Measurements from ENCODE around the gene UBE2Z. TPM values are rescaled to one million over a fixed set of nuclear protein-coding genes. Genes with fewer than 3 reads are reported as not detected.
A peak's percentile ranks its signal among the peaks of the same experiment; 100 is the strongest.
"Not testable (repeated sequence)": the region's sequence is repeated elsewhere in the genome, so short reads cannot be mapped to it uniquely, and the experiment has no call there.

UBE2Z gene
- total and polyA plus RNA-seq, 12 donors = 30.8 to 92.2 (median 75.1) TPM

- Histone ChIP-seq H3K4me3 (no peak overlapping the region), H3K27ac (no peak overlapping the region), H3K36me3 (replicated peaks in 1 of 2) (peaks cover 0 to 17% of the 10 kb centered on the region in 2 donors), H3K27me3 (no peaks in the 10 kb centered on the region), H3K9me3 (replicated peaks in 1 of 3) (no peaks in the 10 kb centered on the region), H3K4me1 (replicated peaks in 1 of 2) (peaks cover 6 to 30% of the 10 kb centered on the region in 2 donors)
- no peak for TF ChIP-seq POLR2A (IDR thresholded peaks at IDR 0.05)
- no peak for TF ChIP-seq CTCF (IDR thresholded peaks at IDR 0.05)
- 58 to 62% (median 59%) methylated on average over 3 of the region's 3 CpGs for WGBS, 4 donors
- DNase-seq = no peak
- intact Hi-C loops (cut with DNase I) = no loop called here
Measured at GRCh38 chr17:48868916-48869500, 39.2 kb upstream of the UBE2Z start.

- H3K4me1 ChIP-seq (replicated peaks in 1 of 2) = peaks cover 6 to 30% of the 10 kb centered on the region in 2 donors
- TF ChIP-seq POLR2A (IDR thresholded peaks at IDR 0.05) (no peak), CTCF (IDR thresholded peaks at IDR 0.05) (no peak)
- intact Hi-C loops (cut with DNase I) = no loop called here
- no peak overlapping the region for H3K27ac ChIP-seq
- DNase-seq = no peak
- H3K4me3 ChIP-seq = no peak overlapping the region
- 76 to 80% (median 78%) methylated on average over 6 of the region's 6 CpGs for WGBS, 4 donors
- no peaks in the 10 kb centered on the region for H3K9me3 ChIP-seq (replicated peaks in 1 of 3)
- H3K36me3 ChIP-seq (replicated peaks in 1 of 2) = peaks cover 0 to 8% of the 10 kb centered on the region in 2 donors
- no peaks in the 10 kb centered on the region for H3K27me3 ChIP-seq
Measured at GRCh38 chr17:48869821-48870318, 38.3 kb upstream of the UBE2Z start.

- Histone ChIP-seq H3K4me1 (replicated peaks in 1 of 2) (peaks cover 6 to 30% of the 10 kb centered on the region in 2 donors), H3K36me3 (replicated peaks in 1 of 2) (peaks cover 0 to 2% of the 10 kb centered on the region in 2 donors), H3K27me3 (no peaks in the 10 kb centered on the region), H3K27ac (peak overlapping the region in 1 of 5 donors; percentile 17), H3K9me3 (replicated peaks in 1 of 3) (no peaks in the 10 kb centered on the region), H3K4me3 (no peak overlapping the region)
- 61 to 80% (median 64%) methylated on average over 4 of the region's 4 CpGs for WGBS, 4 donors
- TF ChIP-seq CTCF (IDR thresholded peaks at IDR 0.05) (no peak), POLR2A (IDR thresholded peaks at IDR 0.05) (no peak)
- intact Hi-C loops (cut with DNase I) = no loop called here
- no peak for DNase-seq
Measured at GRCh38 chr17:48871035-48871550, 37.1 kb upstream of the UBE2Z start.

DNA sequence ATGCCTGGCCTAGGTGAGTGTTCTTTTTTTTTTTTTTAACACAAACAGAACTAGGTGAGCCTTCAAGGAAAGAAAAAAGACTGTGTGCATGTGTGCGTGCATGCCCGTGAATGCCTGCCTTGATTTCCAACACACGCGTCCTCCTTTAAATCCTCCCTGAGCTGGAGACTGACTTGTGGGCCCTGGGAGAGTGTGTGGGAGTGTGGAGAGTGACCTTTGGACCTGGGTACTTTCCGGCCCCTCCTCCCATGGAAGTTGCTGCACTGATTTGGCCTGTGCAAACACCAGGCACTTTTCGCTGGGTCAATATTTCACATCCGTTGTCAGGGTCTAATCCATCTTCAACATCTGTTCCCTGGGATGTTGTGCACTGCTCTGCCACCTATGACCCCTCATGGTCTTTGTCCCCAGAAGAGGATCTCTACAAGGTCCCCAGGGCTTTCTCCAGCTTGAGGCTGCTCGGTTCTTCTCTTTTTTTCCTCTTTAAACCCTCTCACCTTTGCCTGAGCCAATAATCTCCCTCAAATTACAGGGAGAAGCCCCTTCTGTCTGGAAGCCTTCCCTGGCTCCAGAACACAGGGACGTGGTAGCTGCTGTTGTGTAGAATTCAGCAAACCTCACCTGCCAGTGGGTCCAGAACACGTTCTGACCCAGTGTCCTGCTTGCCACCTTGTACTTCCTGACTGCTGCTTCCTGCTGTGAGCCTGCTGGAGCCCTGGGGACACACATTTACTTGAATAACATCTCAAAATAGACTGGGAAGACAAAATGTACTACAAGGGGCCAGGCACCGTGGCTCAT is 36.5 kb upstream of the UBE2Z start:
- Histone ChIP-seq H3K4me3 (no peak overlapping the region), H3K27ac (peak overlapping the region in 2 of 5 donors; percentile 17 to 77), H3K36me3 (replicated peaks in 1 of 2) (no peaks in the 10 kb centered on the region), H3K9me3 (replicated peaks in 1 of 3) (no peaks in the 10 kb centered on the region), H3K4me1 (replicated peaks in 1 of 2) (peaks cover 6 to 30% of the 10 kb centered on the region in 2 donors), H3K27me3 (no peaks in the 10 kb centered on the region)
- TF ChIP-seq POLR2A (IDR thresholded peaks at IDR 0.05) = no peak
- intact Hi-C loops (cut with DNase I) = no loop called here
- peak; percentile 17 to 75 (median 36) for DNase-seq
- 41 to 67% (median 60%) methylated on average over 11 of the region's 11 CpGs for WGBS, 4 donors

- H3K27me3 ChIP-seq; H3K9me3 ChIP-seq (replicated peaks in 1 of 3); intact Hi-C loops (cut with DNase I); H3K36me3 ChIP-seq (replicated peaks in 1 of 2); H3K4me3 ChIP-seq; DNase-seq: not testable (repeated sequence)
- WGBS, 4 donors = 70 to 81% (median 79%) methylated on average over 3 of the region's 3 CpGs
- peaks cover 6 to 30% of the 10 kb centered on the region in 2 donors for H3K4me1 ChIP-seq (replicated peaks in 1 of 2)
- H3K27ac ChIP-seq = peak overlapping the region in 1 of 5 donors; percentile 77
Measured at GRCh38 chr17:48872409-48872808, 35.8 kb upstream of the UBE2Z start.

All from adrenal gland (tissue), 12 donors.